Liver (tissue), 9 donors: ENCODE data around the gene PRIMPOL. TPM values are rescaled to one million over a fixed set of nuclear protein-coding genes. Genes with fewer than 3 reads are reported as not detected.
"Not testable (repeated sequence)": the region's sequence is repeated elsewhere in the genome, so short reads cannot be mapped to it uniquely, and the experiment has no call there.

ENCODE experiments used
- DNase-seq: peaks from one replicate; pipeline ENCODE4 v3.0.0-alpha.2; 2017; ENCODE audit warnings: low spot score
- H3K27ac ChIP-seq, 2 donors: one replicate each; pipeline ENCODE4 v1.7.0; 2013; ENCODE audit warnings: inconsistent platforms in 2 of 2, low read length in 2 of 2, control low read depth in 1 of 2, low read depth in 1 of 2, mild to moderate bottlenecking in 1 of 2
- H3K27me3 ChIP-seq, 4 donors: one replicate each; pipeline versions ENCODE4 v1.6.1 to v1.7.0; 2013; ENCODE audit warnings: low read length in 3 of 4, inconsistent platforms in 1 of 4, mild to moderate bottlenecking in 1 of 4, moderate library complexity in 1 of 4; ENCODE audit not compliant: control insufficient read depth in 4 of 4, insufficient read depth in 4 of 4
- H3K36me3 ChIP-seq, 4 donors: one replicate each; pipeline versions ENCODE4 v1.6.1 to v1.7.0; 2013; ENCODE audit warnings: low read length in 3 of 4, mild to moderate bottlenecking in 3 of 4, low read depth in 1 of 4, moderate library complexity in 1 of 4; ENCODE audit not compliant: control insufficient read depth in 4 of 4, insufficient read depth in 3 of 4
- H3K4me1 ChIP-seq, 4 donors: one replicate each; pipeline versions ENCODE4 v1.6.1 to v1.7.0; 2013; ENCODE audit warnings: low read length in 3 of 4, mild to moderate bottlenecking in 3 of 4, moderate library complexity in 1 of 4; ENCODE audit not compliant: control insufficient read depth in 4 of 4, insufficient read depth in 4 of 4
- H3K4me3 ChIP-seq, 3 donors: one replicate each; pipeline versions ENCODE4 v1.6.1 to v1.7.0; 2013; ENCODE audit warnings: low read length in 3 of 3, control low read depth in 1 of 3, low read depth in 1 of 3, mild to moderate bottlenecking in 1 of 3
- H3K9ac ChIP-seq, 2 donors: one replicate each; pipeline ENCODE4 v1.7.0; 2013; ENCODE audit warnings: low read length in 2 of 2, mild to moderate bottlenecking in 2 of 2, moderate library complexity in 2 of 2, control low read depth in 1 of 2, low read depth in 1 of 2
- H3K9me3 ChIP-seq, 4 donors: one replicate each; pipeline versions ENCODE4 v1.6.1 to v1.7.0; 2013; ENCODE audit warnings: low read length in 3 of 4; ENCODE audit not compliant: control insufficient read depth in 4 of 4
- EGR1 ChIP-seq, 2 donors: IDR thresholded peaks; 2 replicates each; pipeline ENCODE4 v1.6.1; 2016 to 2018; ENCODE audit warnings: antibody characterized with exemption in 2 of 2, low read depth in 2 of 2
- FOXA1 ChIP-seq: IDR thresholded peaks from 2 replicates; pipeline ENCODE4 v1.6.1; 2016; ENCODE audit warnings: antibody characterized with exemption
- FOXA2 ChIP-seq: IDR thresholded peaks from 2 replicates; pipeline ENCODE4 v1.6.1; 2016; ENCODE audit warnings: antibody characterized with exemption
- GABPA ChIP-seq, 2 donors: IDR thresholded peaks in 1 of 2; conservative IDR thresholded peaks in 1 of 2; 2 replicates each; pipeline ENCODE4 v1.6.1; 2016; ENCODE audit warnings: antibody characterized with exemption in 2 of 2, mild to moderate bottlenecking in 1 of 2, moderate library complexity in 1 of 2
- HNF4A ChIP-seq, 2 donors: conservative IDR thresholded peaks; 2 replicates each; pipeline ENCODE4 v1.6.1; 2016; ENCODE audit warnings: antibody characterized with exemption in 2 of 2, mild to moderate bottlenecking in 2 of 2
- HNF4G ChIP-seq: IDR thresholded peaks from 2 replicates; pipeline ENCODE4 v1.6.1; 2016; ENCODE audit warnings: antibody characterized with exemption
- JUND ChIP-seq, 2 donors: IDR thresholded peaks; 2 replicates each; pipeline ENCODE4 v1.6.1; 2016; ENCODE audit warnings: antibody characterized with exemption in 2 of 2
- NR2F2 ChIP-seq: IDR thresholded peaks from 2 replicates; pipeline ENCODE4 v1.6.1; 2016; ENCODE audit warnings: antibody characterized with exemption
- RAD21 ChIP-seq, 2 donors: IDR thresholded peaks; 2 replicates each; pipeline ENCODE4 v1.6.1; 2016; ENCODE audit warnings: antibody characterized with exemption in 2 of 2, mild to moderate bottlenecking in 2 of 2
- RXRA ChIP-seq, 2 donors: IDR thresholded peaks; 2 replicates each; pipeline ENCODE4 v1.6.1; 2017 to 2018; ENCODE audit warnings: antibody characterized with exemption in 2 of 2, mild to moderate bottlenecking in 1 of 2
- SP1 ChIP-seq: IDR thresholded peaks from 2 replicates; pipeline ENCODE4 v1.6.1; 2018; ENCODE audit warnings: antibody characterized with exemption, mild to moderate bottlenecking
- TAF1 ChIP-seq: conservative IDR thresholded peaks from 2 replicates; pipeline ENCODE4 v1.6.1; 2016; ENCODE audit warnings: antibody characterized with exemption, mild to moderate bottlenecking
- WGBS: extraction: QIAGEN DNeasy Blood & Tissue Kit; methylation state at CpG from one replicate; pipeline ENCODE4 v1.1.7; 2013; 5-methylcytosine and 5-hydroxymethylcytosine counted together
- polyA plus RNA-seq, 2 donors: library from polyadenylated mRNA; stranded (reverse) in 1 of 2; unstranded in 1 of 2; fragments of 200-250 nt in 1 of 2; fragments of >200 nt in 1 of 2; fragmentation: Nextera tagmentation in 1 of 2; extraction: Ambion mirVana in 1 of 2; gene quantifications; one replicate each; pipeline versions ENCODE4 v1.2.1 to v1.2.3, GENCODE V29; 2013 to 2015
- total RNA-seq, 2 donors: library from RNA; depleted of rRNA; stranded (reverse); fragments of >200 nt; gene quantifications; one replicate each; pipeline ENCODE4 v1.2.3, GENCODE V29; 2014
- TF ChIP-seq, protein P1 (sequence below): IDR thresholded peaks from 2 replicates; pipeline ENCODE4 v1.6.1; 2016; ENCODE audit warnings: antibody characterized with exemption
- TF ChIP-seq, protein P2 (sequence below): IDR thresholded peaks from 2 replicates; pipeline ENCODE4 v1.6.1; 2016; ENCODE audit warnings: antibody characterized with exemption, mild to moderate bottlenecking
- TF ChIP-seq, protein P3 (sequence below): IDR thresholded peaks from 2 replicates; pipeline ENCODE4 v1.6.1; 2016; ENCODE audit warnings: antibody characterized with exemption
- TF ChIP-seq, protein P4 (sequence below): fragments of 150-350 bp; IDR thresholded peaks from 2 replicates; pipeline ENCODE4 v1.5.1; 2017; ENCODE audit warnings: improper control_type of control experiment, low read depth, low read length; ENCODE audit not compliant: missing input control
- TF ChIP-seq, protein P5 (sequence below): IDR thresholded peaks from 2 replicates; pipeline ENCODE4 v1.6.1; 2016; ENCODE audit warnings: antibody characterized with exemption
- donor health status: healthy.
- donor health status: healthy.
- donor health status: healthy.
- donor health status: healthy.
- donor health status: healthy.

Gene PRIMPOL
- total and polyA plus RNA-seq, 4 donors = 2.2 to 7.3 (median 5.5) TPM

DNA sequence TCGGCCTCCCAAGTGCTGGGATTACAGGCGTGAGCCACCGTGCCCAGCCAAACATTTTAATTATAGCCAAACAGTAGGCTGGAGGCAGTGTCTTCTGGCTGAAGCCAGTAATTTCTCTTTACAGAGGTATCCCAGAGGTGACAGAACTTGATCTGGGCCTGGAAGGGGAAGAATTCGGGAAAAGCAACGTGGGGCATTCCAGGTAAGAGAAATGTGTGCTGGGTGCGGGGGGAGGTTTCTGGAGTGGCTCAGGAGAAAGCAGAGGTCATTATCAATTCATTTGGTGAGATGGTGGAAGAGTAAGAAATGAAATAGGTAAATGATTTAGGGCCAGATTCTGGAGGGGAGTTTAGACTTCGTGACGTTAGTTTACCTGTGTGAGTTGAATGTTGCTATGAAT is 2.4 kb downstream of the PRIMPOL start:
- no peak overlapping the region for H3K4me3 ChIP-seq
- no peaks in the 10 kb centered on the region for H3K36me3 ChIP-seq
- H3K9me3 ChIP-seq = no peaks in the 10 kb centered on the region
- no peak overlapping the region for H3K27ac ChIP-seq
- no peak overlapping the region for H3K9ac ChIP-seq
- H3K4me1 ChIP-seq = peaks cover 0 to 28% (median 22%) of the 10 kb centered on the region in 4 donors
- WGBS = 97% methylated on average over 8 of the region's 8 CpGs
- TF ChIP-seq GABPA (IDR thresholded peaks at IDR 0.05 in 1 of 2, conservative IDR thresholded peaks at IDR 0.05 in 1 of 2) (no peak), JUND (IDR thresholded peaks at IDR 0.05) (no peak), HNF4A (conservative IDR thresholded peaks at IDR 0.05) (no peak), SP1 (no peak), EGR1 (IDR thresholded peaks at IDR 0.05; ENCODE audit: low read depth in 2 of 2) (no peak), RXRA (IDR thresholded peaks at IDR 0.05) (no peak), FOXA2 (no peak), HNF4G (no peak), TAF1 (no peak), RAD21 (IDR thresholded peaks at IDR 0.05) (no peak)
- TF ChIP-seq, protein P1, sequence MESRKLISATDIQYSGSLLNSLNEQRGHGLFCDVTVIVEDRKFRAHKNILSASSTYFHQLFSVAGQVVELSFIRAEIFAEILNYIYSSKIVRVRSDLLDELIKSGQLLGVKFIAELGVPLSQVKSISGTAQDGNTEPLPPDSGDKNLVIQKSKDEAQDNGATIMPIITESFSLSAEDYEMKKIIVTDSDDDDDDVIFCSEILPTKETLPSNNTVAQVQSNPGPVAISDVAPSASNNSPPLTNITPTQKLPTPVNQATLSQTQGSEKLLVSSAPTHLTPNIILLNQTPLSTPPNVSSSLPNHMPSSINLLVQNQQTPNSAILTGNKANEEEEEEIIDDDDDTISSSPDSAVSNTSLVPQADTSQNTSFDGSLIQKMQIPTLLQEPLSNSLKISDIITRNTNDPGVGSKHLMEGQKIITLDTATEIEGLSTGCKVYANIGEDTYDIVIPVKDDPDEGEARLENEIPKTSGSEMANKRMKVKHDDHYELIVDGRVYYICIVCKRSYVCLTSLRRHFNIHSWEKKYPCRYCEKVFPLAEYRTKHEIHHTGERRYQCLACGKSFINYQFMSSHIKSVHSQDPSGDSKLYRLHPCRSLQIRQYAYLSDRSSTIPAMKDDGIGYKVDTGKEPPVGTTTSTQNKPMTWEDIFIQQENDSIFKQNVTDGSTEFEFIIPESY = no peak
- TF ChIP-seq, protein P2, sequence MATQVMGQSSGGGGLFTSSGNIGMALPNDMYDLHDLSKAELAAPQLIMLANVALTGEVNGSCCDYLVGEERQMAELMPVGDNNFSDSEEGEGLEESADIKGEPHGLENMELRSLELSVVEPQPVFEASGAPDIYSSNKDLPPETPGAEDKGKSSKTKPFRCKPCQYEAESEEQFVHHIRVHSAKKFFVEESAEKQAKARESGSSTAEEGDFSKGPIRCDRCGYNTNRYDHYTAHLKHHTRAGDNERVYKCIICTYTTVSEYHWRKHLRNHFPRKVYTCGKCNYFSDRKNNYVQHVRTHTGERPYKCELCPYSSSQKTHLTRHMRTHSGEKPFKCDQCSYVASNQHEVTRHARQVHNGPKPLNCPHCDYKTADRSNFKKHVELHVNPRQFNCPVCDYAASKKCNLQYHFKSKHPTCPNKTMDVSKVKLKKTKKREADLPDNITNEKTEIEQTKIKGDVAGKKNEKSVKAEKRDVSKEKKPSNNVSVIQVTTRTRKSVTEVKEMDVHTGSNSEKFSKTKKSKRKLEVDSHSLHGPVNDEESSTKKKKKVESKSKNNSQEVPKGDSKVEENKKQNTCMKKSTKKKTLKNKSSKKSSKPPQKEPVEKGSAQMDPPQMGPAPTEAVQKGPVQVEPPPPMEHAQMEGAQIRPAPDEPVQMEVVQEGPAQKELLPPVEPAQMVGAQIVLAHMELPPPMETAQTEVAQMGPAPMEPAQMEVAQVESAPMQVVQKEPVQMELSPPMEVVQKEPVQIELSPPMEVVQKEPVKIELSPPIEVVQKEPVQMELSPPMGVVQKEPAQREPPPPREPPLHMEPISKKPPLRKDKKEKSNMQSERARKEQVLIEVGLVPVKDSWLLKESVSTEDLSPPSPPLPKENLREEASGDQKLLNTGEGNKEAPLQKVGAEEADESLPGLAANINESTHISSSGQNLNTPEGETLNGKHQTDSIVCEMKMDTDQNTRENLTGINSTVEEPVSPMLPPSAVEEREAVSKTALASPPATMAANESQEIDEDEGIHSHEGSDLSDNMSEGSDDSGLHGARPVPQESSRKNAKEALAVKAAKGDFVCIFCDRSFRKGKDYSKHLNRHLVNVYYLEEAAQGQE = no peak
- TF ChIP-seq, protein P3, sequence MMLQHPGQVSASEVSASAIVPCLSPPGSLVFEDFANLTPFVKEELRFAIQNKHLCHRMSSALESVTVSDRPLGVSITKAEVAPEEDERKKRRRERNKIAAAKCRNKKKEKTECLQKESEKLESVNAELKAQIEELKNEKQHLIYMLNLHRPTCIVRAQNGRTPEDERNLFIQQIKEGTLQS = no peak
- DNase-seq = no peak
- H3K27me3 ChIP-seq = no peaks in the 10 kb centered on the region

DNA sequence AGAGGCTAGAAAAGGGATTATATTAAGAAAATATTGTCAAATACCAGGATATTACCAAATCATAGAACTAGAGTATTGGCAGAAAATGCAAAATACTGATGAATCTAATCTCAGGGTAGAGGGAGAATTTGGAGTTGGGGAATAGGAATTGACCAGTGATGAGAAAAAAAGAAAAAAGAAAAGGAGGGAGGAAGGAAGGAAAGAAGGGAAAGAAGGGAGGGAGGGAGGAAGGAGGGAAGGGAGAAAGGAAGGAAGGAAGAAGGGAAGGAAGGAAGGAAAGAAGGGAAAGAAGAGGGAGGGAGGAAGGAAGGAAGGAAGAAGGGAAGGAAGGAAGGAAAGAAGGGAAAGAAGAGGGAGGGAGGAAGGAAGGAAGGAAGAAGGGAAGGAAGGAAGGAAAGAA is 3.1 kb downstream of the PRIMPOL start:
- H3K27ac ChIP-seq, H3K27me3 ChIP-seq, H3K9me3 ChIP-seq, H3K9ac ChIP-seq, H3K36me3 ChIP-seq, H3K4me3 ChIP-seq, DNase-seq: not testable (repeated sequence)
- H3K4me1 ChIP-seq = peaks cover 0 to 20% (median 15%) of the 10 kb centered on the region in 4 donors

DNA sequence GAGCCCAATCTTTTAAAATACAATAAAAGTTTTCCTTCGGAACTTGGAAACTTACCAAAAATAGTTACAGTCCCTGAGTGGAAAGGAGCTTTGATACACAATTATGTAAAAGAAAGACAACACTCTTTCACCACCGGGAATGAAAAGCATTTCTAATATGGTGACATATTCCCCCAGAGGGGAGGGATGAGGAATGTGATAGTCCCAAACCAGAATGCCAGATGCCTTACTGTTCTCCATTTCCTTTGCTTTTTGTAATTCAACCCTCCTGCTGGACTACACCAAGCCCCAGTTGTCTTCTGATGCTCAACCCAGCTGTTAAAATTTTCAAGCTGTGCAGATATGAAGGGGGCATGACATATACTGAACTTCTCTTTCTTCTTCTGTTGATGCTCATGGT is 4.1 kb downstream of the PRIMPOL start:
- Histone ChIP-seq H3K4me1 (peaks cover 0 to 11% (median 9%) of the 10 kb centered on the region in 4 donors), H3K27ac (no peak overlapping the region), H3K27me3 (no peaks in the 10 kb centered on the region), H3K4me3 (no peak overlapping the region), H3K9me3 (no peaks in the 10 kb centered on the region), H3K36me3 (no peaks in the 10 kb centered on the region), H3K9ac (no peak overlapping the region)
- TF ChIP-seq HNF4G (no peak), NR2F2 (no peak), JUND (IDR thresholded peaks at IDR 0.05) (no peak), HNF4A (conservative IDR thresholded peaks at IDR 0.05) (no peak), FOXA1 (no peak), RAD21 (IDR thresholded peaks at IDR 0.05) (no peak)
- TF ChIP-seq, protein P4, sequence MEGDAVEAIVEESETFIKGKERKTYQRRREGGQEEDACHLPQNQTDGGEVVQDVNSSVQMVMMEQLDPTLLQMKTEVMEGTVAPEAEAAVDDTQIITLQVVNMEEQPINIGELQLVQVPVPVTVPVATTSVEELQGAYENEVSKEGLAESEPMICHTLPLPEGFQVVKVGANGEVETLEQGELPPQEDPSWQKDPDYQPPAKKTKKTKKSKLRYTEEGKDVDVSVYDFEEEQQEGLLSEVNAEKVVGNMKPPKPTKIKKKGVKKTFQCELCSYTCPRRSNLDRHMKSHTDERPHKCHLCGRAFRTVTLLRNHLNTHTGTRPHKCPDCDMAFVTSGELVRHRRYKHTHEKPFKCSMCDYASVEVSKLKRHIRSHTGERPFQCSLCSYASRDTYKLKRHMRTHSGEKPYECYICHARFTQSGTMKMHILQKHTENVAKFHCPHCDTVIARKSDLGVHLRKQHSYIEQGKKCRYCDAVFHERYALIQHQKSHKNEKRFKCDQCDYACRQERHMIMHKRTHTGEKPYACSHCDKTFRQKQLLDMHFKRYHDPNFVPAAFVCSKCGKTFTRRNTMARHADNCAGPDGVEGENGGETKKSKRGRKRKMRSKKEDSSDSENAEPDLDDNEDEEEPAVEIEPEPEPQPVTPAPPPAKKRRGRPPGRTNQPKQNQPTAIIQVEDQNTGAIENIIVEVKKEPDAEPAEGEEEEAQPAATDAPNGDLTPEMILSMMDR = no peak
- TF ChIP-seq, protein P5, sequence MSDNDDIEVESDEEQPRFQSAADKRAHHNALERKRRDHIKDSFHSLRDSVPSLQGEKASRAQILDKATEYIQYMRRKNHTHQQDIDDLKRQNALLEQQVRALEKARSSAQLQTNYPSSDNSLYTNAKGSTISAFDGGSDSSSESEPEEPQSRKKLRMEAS = no peak
- DNase-seq = no peak
- 62% methylated on average over 2 of the region's 2 CpGs for WGBS
